K562 (cell line): ENCODE data around the gene DPEP2. TPM values are rescaled to one million over a fixed set of nuclear protein-coding genes. Genes with fewer than 3 reads are reported as not detected.

Source experiments
- E2F6 ChIP-seq, 2 experiments: IDR thresholded peaks; 2 replicates each; pipeline ENCODE4 v1.6.1; 2011; ENCODE audit warnings: borderline replicate concordance in 1 of 2, control low read depth in 1 of 2, low read depth in 1 of 2, low read length in 1 of 2, mild to moderate bottlenecking in 1 of 2, mixed read lengths in 1 of 2, moderate library complexity in 1 of 2; ENCODE audit not compliant: insufficient read depth in 1 of 2, insufficient read length in 1 of 2, poor library complexity in 1 of 2, severe bottlenecking in 1 of 2; ENCODE audit errors: extremely low read depth in 1 of 2
- HDAC3 ChIP-seq: fragments of 450-650 bp; IDR thresholded peaks from 2 replicates; pipeline ENCODE4 v1.6.1; 2018; ENCODE audit warnings: borderline replicate concordance, mild to moderate bottlenecking, moderate library complexity; ENCODE audit not compliant: partially characterized antibody
- HOMEZ ChIP-seq: fragments of 250-450 bp; sonication (Bioruptor Pico); IDR thresholded peaks from 2 replicates; pipeline ENCODE4 v1.4.0; 2020; ENCODE audit warnings: mild to moderate bottlenecking, moderate library complexity
- IRF1 ChIP-seq: sonication (generic); formaldehyde crosslinking; IDR thresholded peaks from 2 replicates; pipeline ENCODE4 v1.8.0; 2022; ENCODE audit warnings: missing genetic modification reagents, mild to moderate bottlenecking, borderline replicate concordance
- KDM2B ChIP-seq: fragments of 250-450 bp; sonication (Bioruptor Pico); IDR thresholded peaks from 2 replicates; pipeline ENCODE4 v1.8.0; 2021; ENCODE audit warnings: mild to moderate bottlenecking, moderate library complexity
- LCOR ChIP-seq: sonication (generic); formaldehyde crosslinking; IDR thresholded peaks from 2 replicates; pipeline ENCODE4 v1.8.0; 2022; ENCODE audit warnings: mild to moderate bottlenecking, missing genetic modification reagents
- MITF ChIP-seq: IDR thresholded peaks from 2 replicates; pipeline ENCODE4 v1.6.1; 2014; ENCODE audit warnings: antibody characterized with exemption
- MYBL2 ChIP-seq, 2 experiments: fragments of 450-650 bp in 1 of 2; sonication (generic) in 1 of 2; formaldehyde crosslinking in 1 of 2; IDR thresholded peaks; 2 replicates each; pipeline versions ENCODE4 v1.6.1 to v1.8.1; 2017 to 2022; ENCODE audit warnings: borderline replicate concordance in 1 of 2, inconsistent platforms in 1 of 2, low read depth in 1 of 2, mild to moderate bottlenecking in 1 of 2, missing genetic modification reagents in 1 of 2, moderate library complexity in 1 of 2
- NEUROD1 ChIP-seq: fragments of 150-350 bp; IDR thresholded peaks from 2 replicates; pipeline ENCODE4 v1.6.1; 2014; ENCODE audit warnings: borderline replicate concordance, low read length, low read depth; ENCODE audit not compliant: partially characterized antibody
- POLR2AphosphoS2 ChIP-seq: IDR thresholded peaks from 2 replicates; pipeline ENCODE4 v1.6.1; 2012; ENCODE audit warnings: low read length, improper control_type of control experiment
- POLR2AphosphoS5 ChIP-seq: IDR thresholded peaks from 2 replicates; pipeline ENCODE4 v1.6.1; 2011; ENCODE audit warnings: mild to moderate bottlenecking, low read depth, low read length, moderate library complexity; ENCODE audit not compliant: control insufficient read depth, insufficient read depth
- POLR2B ChIP-seq: fragments of 450-650 bp; IDR thresholded peaks from 2 replicates; pipeline ENCODE4 v1.6.1; 2018; ENCODE audit warnings: low read depth; ENCODE audit not compliant: partially characterized antibody
- RBM15 ChIP-seq: fragments of 200-400 bp; formaldehyde crosslinking; IDR thresholded peaks from 2 replicates; pipeline ENCODE4 v1.6.1; 2018; ENCODE audit warnings: mild to moderate bottlenecking, low read length, moderate library complexity; ENCODE audit not compliant: insufficient read depth
- ZFX ChIP-seq: sonication (generic); formaldehyde crosslinking; IDR thresholded peaks from 2 replicates; pipeline ENCODE4 v1.8.0; 2022; ENCODE audit warnings: mild to moderate bottlenecking, missing genetic modification reagents, moderate library complexity
- ZNF174 ChIP-seq: fragments of 250-450 bp; sonication (Bioruptor Pico); IDR thresholded peaks from 2 replicates; pipeline ENCODE4 v1.4.0; 2020; ENCODE audit warnings: mild to moderate bottlenecking
- ZNF384 ChIP-seq: IDR thresholded peaks from 2 replicates; pipeline ENCODE4 v1.6.1; 2012; ENCODE audit warnings: low read depth, low read length, improper control_type of control experiment
- ZNF436 ChIP-seq: fragments of 250-450, 450-650 bp; sonication (Bioruptor Pico); formaldehyde crosslinking; IDR thresholded peaks from 2 replicates; pipeline ENCODE4 v1.7.0; 2020; ENCODE audit warnings: mild to moderate bottlenecking
- ZNF561 ChIP-seq: fragments of 450-650 bp; formaldehyde crosslinking; conservative IDR thresholded peaks from 2 replicates; pipeline ENCODE4 v1.4.0; 2020; ENCODE audit warnings: mild to moderate bottlenecking, moderate library complexity
- ZNF764 ChIP-seq: fragments of 250-450 bp; sonication (Bioruptor Pico); IDR thresholded peaks from 2 replicates; pipeline ENCODE4 v1.4.0; 2020; ENCODE audit warnings: low read depth, mild to moderate bottlenecking, moderate library complexity
- polyA plus RNA-seq, 8 experiments: library from polyadenylated mRNA; depleted of rRNA in 4 of 8; stranded (reverse) in 5 of 8; unstranded in 3 of 8; fragments of >200 nt; fragmentation: Nextera tagmentation in 2 of 8; fragmentation: Illumina TruSeq in 1 of 8; extraction: Ambion mirVana in 2 of 8; extraction: Trizol in 1 of 8; gene quantifications; 2 replicates each; pipeline versions ENCODE4 v1.2.1 to v1.2.3, GENCODE V29; 2011 to 2014; ENCODE audit warnings: inconsistent platforms in 1 of 8, missing spikeins in 1 of 8
- total RNA-seq, 7 experiments: library from RNA; depleted of rRNA in 6 of 7; stranded (reverse); fragments of >200 nt in 6 of 7; fragmentation: Illumina TruSeq in 2 of 7; extraction: Trizol in 2 of 7; gene quantifications; 2 replicates each; pipeline versions ENCODE4 v1.2.1 to v1.2.3, GENCODE V29; 2011 to 2021; ENCODE audit warnings: low replicate concordance in 1 of 7

DPEP2 gene
- total and polyA plus RNA-seq, 9 of the 15 experiments (the other 6 are each of a cell fraction or from before 2014, with no cell fraction given), result 0.14 to 1.2 (median 0.38) TPM

GRCh38 chr16:68022728-68023537 lies 23.6 kb upstream of the DPEP2 start, which contains the start of the genes DDX28 and DUS2 (continued):
- TF ChIP-seq E2F6 (IDR thresholded peaks at IDR 0.05; ENCODE audit: borderline replicate concordance in 1 of 2, extremely low read depth in 1 of 2, insufficient read depth in 1 of 2, insufficient read length in 1 of 2, low read depth in 1 of 2, low read length in 1 of 2, poor library complexity in 1 of 2, severe bottlenecking in 1 of 2) (peak; percentile 64), HOMEZ (CRISPR knock-in tag) (no peak), ZNF561 (CRISPR knock-in tag) (no peak), ZNF436 (CRISPR knock-in tag) (no peak), POLR2AphosphoS5 (peak; percentile 86), MITF (peak; percentile 32; the same call in 1 of the 2 replicates), KDM2B (CRISPR knock-in tag) (no peak), IRF1 (CRISPR knock-in tag) (no peak), RBM15 (no peak), POLR2AphosphoS2 (no peak; the same call in 1 of the 2 replicates), HDAC3 (no peak), LCOR (CRISPR knock-in tag) (peak; percentile 68), ZNF174 (CRISPR knock-in tag) (no peak), ZNF764 (no peak), POLR2B (peak; percentile 76), ZFX (peak; percentile 84), MYBL2 (IDR thresholded peaks at IDR 0.05; ENCODE audit: low read depth) (peak; percentile 16; the same call in 1 of the 2 replicates), MYBL2 (CRISPR knock-in tag; IDR thresholded peaks at IDR 0.05; ENCODE audit: borderline replicate concordance) (no peak), NEUROD1 (peak; percentile 85), ZNF384 (no peak)
